Left renal pelvis (tissue), 4 donors: ENCODE results near the gene IL15RA. TPM values are rescaled to one million over a fixed set of nuclear protein-coding genes. Genes with fewer than 3 reads are reported as not detected.
"Not testable (repeated sequence)": the region's sequence is repeated elsewhere in the genome, so short reads cannot be mapped to it uniquely, and the experiment has no call there.

ENCODE experiments used
- DNase-seq, 4 donors: peaks; one replicate each; pipeline ENCODE4 v3.0.0-alpha.2; 2013; ENCODE audit warnings: low read depth in 4 of 4, low spot score in 3 of 4
- polyA plus RNA-seq, 4 donors: library from polyadenylated mRNA; unstranded; fragments of 120-200 nt; gene quantifications; one replicate each; pipeline ENCODE4 v1.2.1, GENCODE V29; 2013; ENCODE audit not compliant: insufficient read length in 4 of 4

IL15RA gene
- polyA plus RNA-seq, 4 donors: 0.71 to 2.9 (median 2.1) TPM

GRCh38 chr10:6006991-6007390 is 29.6 kb upstream of the IL15RA start:
- DNase-seq: no peak

- no peak for DNase-seq
Observed at GRCh38 chr10:6006546-6006945, 29.2 kb upstream of the IL15RA start.

GRCh38 chr10:6005856-6006395 is 28.6 kb upstream of the IL15RA start:
- no peak for DNase-seq

- DNase-seq: not testable (repeated sequence)
Observed at GRCh38 chr10:6005161-6005804, 27.9 kb upstream of the IL15RA start.

- DNase-seq: no peak
Observed at GRCh38 chr10:6002809-6003510, 25.6 kb upstream of the IL15RA start.

- no peak for DNase-seq
Observed at GRCh38 chr10:5999440-6000165, 22.3 kb upstream of the IL15RA start.

GRCh38 chr10:5996696-5997095 is 19.4 kb upstream of the IL15RA start:
- no peak for DNase-seq

GRCh38 chr10:5992398-5992797 is 15.1 kb upstream of the IL15RA start:
- no peak for DNase-seq

GRCh38 chr10:5991708-5992107 is 14.4 kb upstream of the IL15RA start:
- DNase-seq: no peak

GRCh38 chr10:5989756-5990155 is 12.4 kb upstream of the IL15RA start:
- DNase-seq: no peak

GRCh38 chr10:5988336-5988920 is 11.1 kb upstream of the IL15RA start:
- DNase-seq: no peak

GRCh38 chr10:5987747-5988146 is 10.4 kb upstream of the IL15RA start:
- no peak for DNase-seq

- DNase-seq: no peak
Observed at GRCh38 chr10:5985029-5985428, 7.7 kb upstream of the IL15RA start.

GRCh38 chr10:5983774-5984173 is 6.4 kb upstream of the IL15RA start:
- peak in 1 of 4 donors; percentile 24 for DNase-seq

GRCh38 chr10:5981529-5981928 is 4.2 kb upstream of the IL15RA start:
- DNase-seq: no peak

GRCh38 chr10:5978230-5978489 is 817 bp upstream of the IL15RA start:
- DNase-seq: no peak

- peak in 1 of 4 donors; percentile 16 for DNase-seq
Observed at GRCh38 chr10:5976512-5977470, 552 bp downstream of the IL15RA start.

GRCh38 chr10:5975641-5976473 is 1.5 kb downstream of the IL15RA start:
- no peak for DNase-seq

GRCh38 chr10:5973069-5973468 is 4.3 kb downstream of the IL15RA start:
- no peak for DNase-seq
